LNCaP clone FGC (cell line): ENCODE measurements around the gene MGARP.

ENCODE experiments used
- DNase-seq: peaks from one replicate; pipeline ENCODE4 v3.0.0-alpha.2; 2011; ENCODE audit warnings: low read depth
- H3K4me3 ChIP-seq: 2 replicates; pipeline ENCODE4 v1.5.1; 2011; ENCODE audit warnings: mild to moderate bottlenecking, low read depth, low read length, control low read depth
- TF ChIP-seq, protein P1 (sequence below): IDR thresholded peaks from 2 replicates; pipeline ENCODE4 v1.5.1; 2012; ENCODE audit warnings: mild to moderate bottlenecking; ENCODE audit not compliant: control insufficient read depth, insufficient read depth; ENCODE audit errors: extremely low read depth

Gene MGARP

GRCh38 chr4:139243448-139244365, 36.3 kb downstream of the MGARP start:
- no peak overlapping the region for H3K4me3 ChIP-seq
- no peak for DNase-seq
- TF ChIP-seq, protein P1, sequence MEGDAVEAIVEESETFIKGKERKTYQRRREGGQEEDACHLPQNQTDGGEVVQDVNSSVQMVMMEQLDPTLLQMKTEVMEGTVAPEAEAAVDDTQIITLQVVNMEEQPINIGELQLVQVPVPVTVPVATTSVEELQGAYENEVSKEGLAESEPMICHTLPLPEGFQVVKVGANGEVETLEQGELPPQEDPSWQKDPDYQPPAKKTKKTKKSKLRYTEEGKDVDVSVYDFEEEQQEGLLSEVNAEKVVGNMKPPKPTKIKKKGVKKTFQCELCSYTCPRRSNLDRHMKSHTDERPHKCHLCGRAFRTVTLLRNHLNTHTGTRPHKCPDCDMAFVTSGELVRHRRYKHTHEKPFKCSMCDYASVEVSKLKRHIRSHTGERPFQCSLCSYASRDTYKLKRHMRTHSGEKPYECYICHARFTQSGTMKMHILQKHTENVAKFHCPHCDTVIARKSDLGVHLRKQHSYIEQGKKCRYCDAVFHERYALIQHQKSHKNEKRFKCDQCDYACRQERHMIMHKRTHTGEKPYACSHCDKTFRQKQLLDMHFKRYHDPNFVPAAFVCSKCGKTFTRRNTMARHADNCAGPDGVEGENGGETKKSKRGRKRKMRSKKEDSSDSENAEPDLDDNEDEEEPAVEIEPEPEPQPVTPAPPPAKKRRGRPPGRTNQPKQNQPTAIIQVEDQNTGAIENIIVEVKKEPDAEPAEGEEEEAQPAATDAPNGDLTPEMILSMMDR = no peak

- DNase-seq = no peak
- TF ChIP-seq, protein P1 = no peak
- H3K4me3 ChIP-seq = no peak overlapping the region
Observed at GRCh38 chr4:139242511-139243051, 37.4 kb downstream of the MGARP start.

- no peak for DNase-seq
- TF ChIP-seq, protein P1 = no peak
- H3K4me3 ChIP-seq = no peak overlapping the region
Observed at GRCh38 chr4:139241784-139242151, 38.3 kb downstream of the MGARP start.

- no peak for DNase-seq
- TF ChIP-seq, protein P1 = no peak
- no peak overlapping the region for H3K4me3 ChIP-seq
Observed at GRCh38 chr4:139241086-139241783, 38.8 kb downstream of the MGARP start.

DNA sequence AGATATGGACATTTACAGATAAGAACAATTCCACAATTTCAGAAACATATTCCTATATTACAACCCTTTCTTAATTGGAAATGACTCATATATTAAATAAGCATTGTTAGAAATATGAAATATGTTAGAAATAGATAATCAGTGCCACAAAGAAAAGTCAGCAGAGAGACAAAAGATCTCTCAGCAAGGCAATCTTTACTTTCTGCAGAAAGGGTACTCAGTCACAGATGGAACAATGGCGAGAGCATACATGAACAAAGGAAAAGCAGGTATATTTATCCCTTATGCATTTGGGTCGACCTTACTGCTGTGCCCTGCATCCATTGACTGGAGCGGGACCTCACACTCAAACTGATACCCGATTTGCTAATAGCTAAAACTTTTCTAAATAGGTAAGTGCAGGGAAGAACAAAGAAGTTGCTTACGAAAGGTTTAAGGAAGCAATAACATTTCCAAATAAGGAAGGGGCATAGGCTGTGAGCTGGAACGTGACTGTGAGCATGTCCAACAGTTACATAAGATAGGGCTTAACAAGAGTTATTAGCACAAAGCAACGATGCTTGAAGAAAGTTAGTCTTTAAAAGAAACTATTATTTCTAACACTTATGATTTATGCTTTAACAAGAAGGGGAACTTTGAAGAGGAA, 40.8 kb downstream of the MGARP start:
- no peak overlapping the region for H3K4me3 ChIP-seq
- DNase-seq = no peak
- TF ChIP-seq, protein P1 = no peak

GRCh38 chr4:139234253-139234652, 45.8 kb downstream of the MGARP start:
- TF ChIP-seq, protein P1 = no peak
- H3K4me3 ChIP-seq = no peak overlapping the region
- no peak for DNase-seq
